Panc1 (cell line): Measurements from ENCODE around the gene AMIGO2. TPM values are rescaled to one million over a fixed set of nuclear protein-coding genes. Genes with fewer than 3 reads are reported as not detected.

Source experiments
- ATAC-seq: fragments of 200-7000 bp; cut with Tn5 transposase; 2 replicates; pipeline ENCODE4 v1.9.1; 2020; ENCODE audit warnings: mild to moderate bottlenecking, moderate library complexity
- BruUV-seq: library from RNA; stranded (reverse); fragments of 400-500 nt; replicated peaks from 2 replicates; lab custom pipeline; 2021; lab: Mats Ljungman, UMichigan
- CTCF ChIA-PET: fragments of 300-600 bp; sonication (Branson Sonifier 250); formaldehyde crosslinking; loops from one replicate; lab custom pipeline; 2022; ENCODE audit warnings: antibody characterized with exemption; lab: Charles Lee
- POLR2A ChIA-PET: fragments of 300-600 bp; sonication (Branson Sonifier 250); formaldehyde crosslinking; loops from one replicate; lab custom pipeline; 2022; ENCODE audit warnings: antibody characterized with exemption; lab: Charles Lee
- DNase-seq: peaks from one replicate; pipeline ENCODE4 v3.0.0-alpha.2; 2010; ENCODE audit warnings: low read depth, low spot score
- H3K27ac ChIP-seq: 2 replicates; pipeline ENCODE4 v1.5.1; 2011; ENCODE audit warnings: mild to moderate bottlenecking, low read length, inconsistent platforms
- H3K27me3 ChIP-seq: fragments of 200-500 bp; sonication (Bioruptor generic); 2 replicates; pipeline ENCODE4 v1.6.0; 2014; ENCODE audit warnings: low read length, inconsistent platforms; ENCODE audit not compliant: control insufficient read depth, insufficient read depth
- H3K36me3 ChIP-seq: fragments of 200-500 bp; sonication (Bioruptor generic); 2 replicates; pipeline ENCODE4 v1.5.1; 2014; ENCODE audit warnings: inconsistent platforms, mild to moderate bottlenecking, low read length, moderate library complexity; ENCODE audit not compliant: control insufficient read depth, insufficient read depth
- H3K4me1 ChIP-seq: 2 replicates; pipeline ENCODE4 v1.5.1; 2011; ENCODE audit warnings: inconsistent platforms, mild to moderate bottlenecking, low read length, moderate library complexity; ENCODE audit not compliant: control insufficient read depth, insufficient read depth
- H3K4me3 ChIP-seq, 2 experiments: 2 replicates each; pipeline ENCODE4 v1.5.1; 2011 to 2012; ENCODE audit warnings: low read depth in 2 of 2, low read length in 2 of 2, mild to moderate bottlenecking in 2 of 2, inconsistent platforms in 1 of 2, moderate library complexity in 1 of 2
- H3K9me3 ChIP-seq: fragments of 200-500 bp; sonication (Bioruptor generic); 2 replicates; pipeline ENCODE4 v1.5.1; 2014; ENCODE audit warnings: low read depth, mild to moderate bottlenecking, inconsistent platforms, low read length, moderate library complexity; ENCODE audit not compliant: control insufficient read depth, insufficient read depth
- POLR2AphosphoS5 ChIP-seq: IDR thresholded peaks from 2 replicates; pipeline ENCODE4 v1.6.1; 2012; ENCODE audit warnings: mild to moderate bottlenecking, low read depth, low read length, moderate library complexity
- SIN3A ChIP-seq: IDR thresholded peaks from 2 replicates; pipeline ENCODE4 v1.6.1; 2012; ENCODE audit warnings: low read depth, mild to moderate bottlenecking, low read length, moderate library complexity, borderline replicate concordance; ENCODE audit not compliant: insufficient read depth
- TCF7L2 ChIP-seq: IDR thresholded peaks from 2 replicates; pipeline ENCODE4 v1.6.1; 2011; ENCODE audit warnings: mild to moderate bottlenecking, low read depth, low read length, inconsistent platforms
- in situ Hi-C: cut with HindIII; loops from 2 replicates; pipeline ENCODE4 v1.10.0; 2016; ENCODE audit warnings: low sequenced_read_pairs, low pct_unique_long_range_greater_than_20kb
- intact Hi-C: fragments of 100-400 bp; cut with micrococcal nuclease; formaldehyde crosslinking; loops from one replicate; pipeline ENCODE4 v1.10.0; 2022; ENCODE audit not compliant: unreplicated experiment
- total RNA-seq: library from RNA; stranded (reverse); gene quantifications from one replicate; pipeline ENCODE4 v1.2.1, GENCODE V29; 2021; ENCODE audit not compliant: unreplicated experiment
- TF ChIP-seq, protein P1 (sequence below), 2 experiments: IDR thresholded peaks; 2 replicates each; pipeline ENCODE4 v1.6.1; 2011 to 2012; ENCODE audit warnings: low read depth in 2 of 2, control low read depth in 1 of 2, low read length in 1 of 2, mild to moderate bottlenecking in 1 of 2, moderate library complexity in 1 of 2; ENCODE audit not compliant: insufficient read depth in 1 of 2
- TF ChIP-seq, protein P2 (sequence below): fragments of 450-650 bp; IDR thresholded peaks from 2 replicates; pipeline ENCODE4 v1.5.1; 2017; ENCODE audit warnings: mild to moderate bottlenecking

The AMIGO2 gene
- total RNA-seq, 1 experiment from 2014 or later = 21.8 TPM

GRCh38 chr12:47075192-47076084 is 4.3 kb downstream of the AMIGO2 start:
- BruUV-seq = no TSS peak
- Histone ChIP-seq H3K27ac (no peak overlapping the region; the same call in 1 of the 2 replicates), H3K27me3 (peaks cover 2% of the 10 kb centered on the region; the same call in 1 of the 2 replicates), H3K36me3 (no peaks in the 10 kb centered on the region; the same call in 1 of the 2 replicates), H3K4me3 (no peak overlapping the region), H3K4me1 (no peaks in the 10 kb centered on the region; the same call in none of the 2 replicates), H3K9me3 (no peaks in the 10 kb centered on the region)
- DNase-seq = no peak
- intact Hi-C loops = no loop called here
- no peak for ATAC-seq
- TF ChIP-seq SIN3A (no peak), TCF7L2 (no peak), POLR2AphosphoS5 (no peak)
- TF ChIP-seq, protein P1, sequence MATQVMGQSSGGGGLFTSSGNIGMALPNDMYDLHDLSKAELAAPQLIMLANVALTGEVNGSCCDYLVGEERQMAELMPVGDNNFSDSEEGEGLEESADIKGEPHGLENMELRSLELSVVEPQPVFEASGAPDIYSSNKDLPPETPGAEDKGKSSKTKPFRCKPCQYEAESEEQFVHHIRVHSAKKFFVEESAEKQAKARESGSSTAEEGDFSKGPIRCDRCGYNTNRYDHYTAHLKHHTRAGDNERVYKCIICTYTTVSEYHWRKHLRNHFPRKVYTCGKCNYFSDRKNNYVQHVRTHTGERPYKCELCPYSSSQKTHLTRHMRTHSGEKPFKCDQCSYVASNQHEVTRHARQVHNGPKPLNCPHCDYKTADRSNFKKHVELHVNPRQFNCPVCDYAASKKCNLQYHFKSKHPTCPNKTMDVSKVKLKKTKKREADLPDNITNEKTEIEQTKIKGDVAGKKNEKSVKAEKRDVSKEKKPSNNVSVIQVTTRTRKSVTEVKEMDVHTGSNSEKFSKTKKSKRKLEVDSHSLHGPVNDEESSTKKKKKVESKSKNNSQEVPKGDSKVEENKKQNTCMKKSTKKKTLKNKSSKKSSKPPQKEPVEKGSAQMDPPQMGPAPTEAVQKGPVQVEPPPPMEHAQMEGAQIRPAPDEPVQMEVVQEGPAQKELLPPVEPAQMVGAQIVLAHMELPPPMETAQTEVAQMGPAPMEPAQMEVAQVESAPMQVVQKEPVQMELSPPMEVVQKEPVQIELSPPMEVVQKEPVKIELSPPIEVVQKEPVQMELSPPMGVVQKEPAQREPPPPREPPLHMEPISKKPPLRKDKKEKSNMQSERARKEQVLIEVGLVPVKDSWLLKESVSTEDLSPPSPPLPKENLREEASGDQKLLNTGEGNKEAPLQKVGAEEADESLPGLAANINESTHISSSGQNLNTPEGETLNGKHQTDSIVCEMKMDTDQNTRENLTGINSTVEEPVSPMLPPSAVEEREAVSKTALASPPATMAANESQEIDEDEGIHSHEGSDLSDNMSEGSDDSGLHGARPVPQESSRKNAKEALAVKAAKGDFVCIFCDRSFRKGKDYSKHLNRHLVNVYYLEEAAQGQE (IDR thresholded peaks at IDR 0.05; ENCODE audit: insufficient read depth in 1 of 2, low read depth in 2 of 2, low read length in 1 of 2) = no peak
- TF ChIP-seq, protein P2, sequence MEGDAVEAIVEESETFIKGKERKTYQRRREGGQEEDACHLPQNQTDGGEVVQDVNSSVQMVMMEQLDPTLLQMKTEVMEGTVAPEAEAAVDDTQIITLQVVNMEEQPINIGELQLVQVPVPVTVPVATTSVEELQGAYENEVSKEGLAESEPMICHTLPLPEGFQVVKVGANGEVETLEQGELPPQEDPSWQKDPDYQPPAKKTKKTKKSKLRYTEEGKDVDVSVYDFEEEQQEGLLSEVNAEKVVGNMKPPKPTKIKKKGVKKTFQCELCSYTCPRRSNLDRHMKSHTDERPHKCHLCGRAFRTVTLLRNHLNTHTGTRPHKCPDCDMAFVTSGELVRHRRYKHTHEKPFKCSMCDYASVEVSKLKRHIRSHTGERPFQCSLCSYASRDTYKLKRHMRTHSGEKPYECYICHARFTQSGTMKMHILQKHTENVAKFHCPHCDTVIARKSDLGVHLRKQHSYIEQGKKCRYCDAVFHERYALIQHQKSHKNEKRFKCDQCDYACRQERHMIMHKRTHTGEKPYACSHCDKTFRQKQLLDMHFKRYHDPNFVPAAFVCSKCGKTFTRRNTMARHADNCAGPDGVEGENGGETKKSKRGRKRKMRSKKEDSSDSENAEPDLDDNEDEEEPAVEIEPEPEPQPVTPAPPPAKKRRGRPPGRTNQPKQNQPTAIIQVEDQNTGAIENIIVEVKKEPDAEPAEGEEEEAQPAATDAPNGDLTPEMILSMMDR = no peak
- ChIA-PET CTCF (interaction anchor here (0.5 kb wide), 1 partner anchor 86 kb away, joined by 6 read pairs; no protein-coding TSS in a partner anchor), POLR2A (no interaction called here)
- in situ Hi-C loops = no loop called here

GRCh38 chr12:47074757-47075156 is 5.0 kb downstream of the AMIGO2 start:
- no TSS peak for BruUV-seq
- intact Hi-C loops (no loop called here), in situ Hi-C loops (no loop called here)
- ATAC-seq (no peak), DNase-seq (no peak)
- TF ChIP-seq, protein P2 = no peak
- TF ChIP-seq POLR2AphosphoS5 (no peak), SIN3A (no peak)
- Histone ChIP-seq H3K4me3 (no peak overlapping the region), H3K36me3 (no peaks in the 10 kb centered on the region; the same call in 1 of the 2 replicates), H3K27ac (no peak overlapping the region), H3K27me3 (peaks cover 2% of the 10 kb centered on the region; the same call in 1 of the 2 replicates), H3K9me3 (no peaks in the 10 kb centered on the region), H3K4me1 (peaks cover 3% of the 10 kb centered on the region)
- CTCF ChIA-PET = interaction anchor here (0.5 kb wide), 1 partner anchor 87 kb away, joined by 6 read pairs; no protein-coding TSS in a partner anchor
- POLR2A ChIA-PET = no interaction called here
